Loucy (cell line): ENCODE results near the gene PPIF.

Experiments
- H2AFZ ChIP-seq: fragments of 200-600 bp; sonication (generic); 2 replicates; pipeline ENCODE4 v1.6.0; 2016; ENCODE audit warnings: antibody characterized with exemption, mild to moderate bottlenecking, low read length, moderate library complexity
- H3F3A ChIP-seq: fragments of 200-600 bp; 2 replicates; pipeline ENCODE4 v1.6.0; 2016; ENCODE audit warnings: antibody characterized with exemption, low read depth, mild to moderate bottlenecking
- H3K27me3 ChIP-seq: fragments of 200-600 bp; sonication (generic); 2 replicates; pipeline ENCODE4 v1.6.1; 2014; ENCODE audit warnings: low read length, mild to moderate bottlenecking; ENCODE audit not compliant: insufficient read depth, poor library complexity, severe bottlenecking
- H3K36me3 ChIP-seq: fragments of 200-600 bp; sonication (generic); 2 replicates; pipeline ENCODE4 v1.6.1; 2016; ENCODE audit warnings: low read length; ENCODE audit not compliant: insufficient read depth
- H3K4me1 ChIP-seq: fragments of 200-600 bp; sonication (generic); 2 replicates; pipeline ENCODE4 v1.5.1; 2014; ENCODE audit warnings: low read length, mild to moderate bottlenecking; ENCODE audit not compliant: insufficient read depth, poor library complexity, severe bottlenecking
- H3K4me2 ChIP-seq: fragments of 200-600 bp; sonication (generic); 2 replicates; pipeline ENCODE4 v1.6.0; 2014; ENCODE audit warnings: antibody characterized with exemption, low read length, low read depth, mild to moderate bottlenecking; ENCODE audit not compliant: poor library complexity, severe bottlenecking
- H3K4me3 ChIP-seq: fragments of 200-600 bp; sonication (generic); 2 replicates; pipeline ENCODE4 v1.5.1; 2014; ENCODE audit warnings: low read length, mild to moderate bottlenecking, mixed read lengths; ENCODE audit not compliant: poor library complexity, severe bottlenecking
- H3K79me2 ChIP-seq: fragments of 200-600 bp; sonication (generic); 2 replicates; pipeline ENCODE4 v1.6.1; 2014; ENCODE audit warnings: low read length; ENCODE audit not compliant: insufficient read depth
- H3K9ac ChIP-seq: fragments of 200-600 bp; sonication (generic); 2 replicates; pipeline ENCODE4 v1.6.0; 2014; ENCODE audit warnings: mild to moderate bottlenecking, low read depth, low read length, moderate library complexity; ENCODE audit not compliant: poor library complexity, severe bottlenecking
- H3K9me2 ChIP-seq: fragments of 200-600 bp; sonication (generic); replicated peaks from 2 replicates; pipeline ENCODE4 v1.6.1; 2016; ENCODE audit warnings: low read depth, low read length, mixed read lengths
- H3K9me3 ChIP-seq: fragments of 200-600 bp; sonication (generic); 2 replicates; pipeline ENCODE4 v1.6.1; 2014; ENCODE audit warnings: mild to moderate bottlenecking, antibody characterized with exemption, low read length, low read depth; ENCODE audit not compliant: insufficient read depth
- H4K20me1 ChIP-seq: fragments of 200-600 bp; sonication (generic); 2 replicates; pipeline ENCODE4 v1.6.0; 2014; ENCODE audit warnings: antibody characterized with exemption, low read length, mild to moderate bottlenecking; ENCODE audit not compliant: insufficient read depth, poor library complexity, severe bottlenecking
- CTCF ChIP-seq: fragments of 200-600 bp; sonication (generic); conservative IDR thresholded peaks from 2 replicates; pipeline ENCODE4 v1.5.1; 2014; ENCODE audit warnings: mild to moderate bottlenecking, antibody characterized with exemption, low read length
- EZH2phosphoT487 ChIP-seq: fragments of 200-600 bp; IDR thresholded peaks from 2 replicates; pipeline ENCODE4 v1.6.1; 2018; ENCODE audit warnings: antibody characterized with exemption, mild to moderate bottlenecking, moderate library complexity, borderline replicate concordance

PPIF gene

DNA sequence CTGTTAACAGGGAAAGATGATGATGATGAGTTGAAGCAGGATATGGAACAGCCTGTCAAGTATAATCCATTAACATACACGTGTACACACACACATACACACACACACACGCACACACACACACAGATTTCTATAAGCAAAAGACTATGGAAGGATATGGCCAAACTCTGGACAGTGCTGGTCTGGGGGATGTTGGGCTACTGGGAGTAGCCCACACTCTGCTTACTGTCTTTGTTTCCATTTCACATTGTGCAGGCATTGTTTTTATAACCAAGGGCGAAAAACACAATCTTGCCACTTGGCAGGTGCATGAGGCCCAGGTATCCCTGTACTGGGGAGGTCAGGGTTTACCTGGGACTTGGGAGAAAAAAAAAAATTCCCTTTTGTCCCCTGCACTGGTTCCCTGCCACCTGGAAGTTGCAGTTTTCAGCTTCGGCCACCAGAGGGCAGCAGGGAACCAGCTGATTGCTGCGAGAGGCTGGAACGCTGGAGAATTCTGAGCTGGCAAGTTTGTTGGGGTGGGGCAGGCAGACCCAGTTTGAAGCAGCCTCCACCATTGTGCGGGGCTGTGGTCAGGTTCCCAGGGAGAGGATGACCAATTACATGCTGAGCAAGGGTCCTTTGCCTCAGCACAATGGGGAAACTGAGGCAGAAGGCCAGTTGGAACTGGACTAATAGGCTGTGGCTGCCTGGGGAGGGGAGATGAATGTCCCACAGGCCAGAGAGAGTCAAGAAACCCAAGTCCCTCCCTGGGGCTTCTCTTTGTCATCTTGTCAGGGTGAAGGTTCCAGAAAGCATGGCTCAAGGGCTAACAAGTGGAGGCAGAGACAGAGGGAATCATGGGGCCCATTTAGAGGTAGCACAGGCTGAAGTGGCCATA lies 27.3 kb downstream of the PPIF start:
- H3K27me3 ChIP-seq = no peaks in the 10 kb centered on the region
- H3K36me3 ChIP-seq = no peaks in the 10 kb centered on the region
- no peak overlapping the region for H2AFZ ChIP-seq
- TF ChIP-seq CTCF = peak; percentile 98
- no peak for TF ChIP-seq EZH2phosphoT487
- 0 out of 2 replicates have a peak, but pooled peaks cover 4% of the 10 kb centered on the region for H3K9me3 ChIP-seq
- no peak overlapping the region for H3K4me3 ChIP-seq
- H3K9ac ChIP-seq = no peak overlapping the region
- H4K20me1 ChIP-seq = no peaks in the 10 kb centered on the region
- H3F3A ChIP-seq = no peaks in the 10 kb centered on the region
- peaks cover 8% of the 10 kb centered on the region for H3K4me1 ChIP-seq
- H3K4me2 ChIP-seq = no peak overlapping the region
- no peaks in the 10 kb centered on the region for H3K79me2 ChIP-seq
- no peaks in the 10 kb centered on the region for H3K9me2 ChIP-seq

GRCh38 chr10:79375321-79376077 lies 28.2 kb downstream of the PPIF start:
- Histone ChIP-seq H3K4me3 (no peak overlapping the region), H2AFZ (no peak overlapping the region; the same call in 1 of the 2 replicates), H3K9me2 (no peaks in the 10 kb centered on the region), H3K9ac (peak overlapping the region; percentile 20), H3K4me2 (no peak overlapping the region), H4K20me1 (no peaks in the 10 kb centered on the region), H3F3A (no peaks in the 10 kb centered on the region), H3K27me3 (no peaks in the 10 kb centered on the region), H3K4me1 (peaks cover 8% of the 10 kb centered on the region), H3K79me2 (no peaks in the 10 kb centered on the region), H3K9me3 (no peaks in the 10 kb centered on the region), H3K36me3 (no peaks in the 10 kb centered on the region)
- TF ChIP-seq CTCF (no peak), EZH2phosphoT487 (no peak)

DNA sequence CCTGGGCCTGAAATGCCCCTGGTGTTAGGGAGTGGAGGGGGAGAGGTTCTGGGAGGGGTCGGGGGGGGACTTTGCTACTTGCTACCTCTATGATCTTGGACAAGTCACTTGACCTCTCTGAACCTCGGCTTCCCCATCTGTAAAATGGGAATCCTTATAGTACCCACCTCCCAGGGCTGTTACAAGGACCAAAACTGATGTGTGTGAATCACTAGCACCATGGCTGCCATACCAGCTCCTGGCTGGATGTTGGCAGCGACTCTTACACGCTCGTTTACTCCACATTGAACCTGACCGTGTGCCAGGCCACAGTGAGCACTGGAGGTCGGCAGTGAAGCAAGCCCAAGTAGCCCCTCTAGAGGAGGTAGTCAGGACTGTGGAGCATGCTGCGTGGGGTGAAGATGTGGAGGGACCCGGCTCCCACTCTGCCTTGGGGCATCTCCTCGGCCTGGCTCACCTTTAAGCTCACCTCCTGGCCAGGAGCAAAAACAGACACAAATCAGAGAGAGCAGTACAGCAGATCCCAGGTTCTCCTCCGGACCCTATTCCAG lies 28.9 kb downstream of the PPIF start:
- Histone ChIP-seq H3K9me2 (no peaks in the 10 kb centered on the region), H3K4me3 (no peak overlapping the region), H3K9me3 (no peaks in the 10 kb centered on the region), H3K27me3 (no peaks in the 10 kb centered on the region), H3K36me3 (no peaks in the 10 kb centered on the region), H3K4me2 (no peak overlapping the region), H3K9ac (no peak overlapping the region), H3K4me1 (peaks cover 8% of the 10 kb centered on the region), H4K20me1 (no peaks in the 10 kb centered on the region), H3F3A (no peaks in the 10 kb centered on the region), H2AFZ (no peak overlapping the region), H3K79me2 (no peaks in the 10 kb centered on the region)
- no peak for TF ChIP-seq CTCF
- no peak for TF ChIP-seq EZH2phosphoT487
